Measurements from ENCODE around the gene DAPP1. TPM values are rescaled to one million over a fixed set of nuclear protein-coding genes. Genes with fewer than 3 reads are reported as not detected.

The DAPP1 gene
- total RNA-seq, 1 donor from 2014 or later: 0.74 TPM

GRCh38 chr4:99868126-99868596, 51.5 kb downstream of the DAPP1 start:
- no peaks in the 10 kb centered on the region for H3K27me3 ChIP-seq (ENCODE audit: low read depth)
- H3K9me3 ChIP-seq (replicated peaks): no peaks in the 10 kb centered on the region
- intact Hi-C loops (cut with micrococcal nuclease): no loop called here
- TF ChIP-seq, protein P1, sequence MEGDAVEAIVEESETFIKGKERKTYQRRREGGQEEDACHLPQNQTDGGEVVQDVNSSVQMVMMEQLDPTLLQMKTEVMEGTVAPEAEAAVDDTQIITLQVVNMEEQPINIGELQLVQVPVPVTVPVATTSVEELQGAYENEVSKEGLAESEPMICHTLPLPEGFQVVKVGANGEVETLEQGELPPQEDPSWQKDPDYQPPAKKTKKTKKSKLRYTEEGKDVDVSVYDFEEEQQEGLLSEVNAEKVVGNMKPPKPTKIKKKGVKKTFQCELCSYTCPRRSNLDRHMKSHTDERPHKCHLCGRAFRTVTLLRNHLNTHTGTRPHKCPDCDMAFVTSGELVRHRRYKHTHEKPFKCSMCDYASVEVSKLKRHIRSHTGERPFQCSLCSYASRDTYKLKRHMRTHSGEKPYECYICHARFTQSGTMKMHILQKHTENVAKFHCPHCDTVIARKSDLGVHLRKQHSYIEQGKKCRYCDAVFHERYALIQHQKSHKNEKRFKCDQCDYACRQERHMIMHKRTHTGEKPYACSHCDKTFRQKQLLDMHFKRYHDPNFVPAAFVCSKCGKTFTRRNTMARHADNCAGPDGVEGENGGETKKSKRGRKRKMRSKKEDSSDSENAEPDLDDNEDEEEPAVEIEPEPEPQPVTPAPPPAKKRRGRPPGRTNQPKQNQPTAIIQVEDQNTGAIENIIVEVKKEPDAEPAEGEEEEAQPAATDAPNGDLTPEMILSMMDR (IDR thresholded peaks at IDR 0.05; ENCODE audit: borderline replicate concordance): no peak
- no peak for DNase-seq
- no peak overlapping the region for H3K4me3 ChIP-seq
- no peaks in the 10 kb centered on the region for H3K4me1 ChIP-seq
- no peak overlapping the region for H3K27ac ChIP-seq (replicated peaks)
- no peaks in the 10 kb centered on the region for H3K36me3 ChIP-seq

DNA sequence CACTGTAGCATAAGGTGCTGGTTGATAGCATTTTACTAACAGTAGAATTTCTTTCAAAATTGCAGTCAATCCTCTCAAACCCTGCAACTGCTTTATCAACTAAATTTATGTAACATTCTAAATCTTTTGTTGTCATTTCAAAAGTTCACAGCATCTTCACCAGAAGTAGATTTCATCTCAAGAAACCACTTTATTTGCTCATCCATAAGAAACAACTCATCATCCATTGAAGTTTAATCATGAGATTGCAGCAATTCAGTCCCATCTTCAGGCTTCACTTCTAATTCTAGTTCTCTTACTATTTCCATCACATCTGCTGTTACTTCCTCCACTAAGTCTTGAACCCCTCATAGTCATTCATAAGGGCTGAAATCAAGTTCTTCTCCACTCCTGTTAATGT, 55.9 kb downstream of the DAPP1 start:
- no peak overlapping the region for H3K27ac ChIP-seq (replicated peaks)
- peaks cover under 1% of the 10 kb centered on the region for H3K36me3 ChIP-seq
- H3K9me3 ChIP-seq (replicated peaks): no peaks in the 10 kb centered on the region
- H3K4me1 ChIP-seq: peaks cover 3% of the 10 kb centered on the region
- H3K27me3 ChIP-seq (ENCODE audit: low read depth): no peaks in the 10 kb centered on the region
- no peak overlapping the region for H3K4me3 ChIP-seq
- TF ChIP-seq, protein P1 (IDR thresholded peaks at IDR 0.05; ENCODE audit: borderline replicate concordance): no peak
- DNase-seq: no peak
- intact Hi-C loops (cut with micrococcal nuclease): loop anchor here (10.0 kb wide), 1 partner anchor 318 kb away; no protein-coding TSS in a partner anchor

- no peaks in the 10 kb centered on the region for H3K27me3 ChIP-seq (ENCODE audit: low read depth)
- peaks cover 25% of the 10 kb centered on the region for H3K36me3 ChIP-seq
- H3K4me3 ChIP-seq: no peak overlapping the region
- H3K9me3 ChIP-seq (replicated peaks): no peaks in the 10 kb centered on the region
- no peak for DNase-seq
- TF ChIP-seq, protein P1 (IDR thresholded peaks at IDR 0.05; ENCODE audit: borderline replicate concordance): no peak
- intact Hi-C loops (cut with micrococcal nuclease): loop anchor here (10.0 kb wide), 1 partner anchor 320 kb away; no protein-coding TSS in a partner anchor
- H3K4me1 ChIP-seq: peaks cover 3% of the 10 kb centered on the region
- no peak overlapping the region for H3K27ac ChIP-seq (replicated peaks)
These were observed 58.4 kb downstream of the DAPP1 start for GRCh38 chr4:99875071-99875470.

- TF ChIP-seq, protein P1 (IDR thresholded peaks at IDR 0.05; ENCODE audit: borderline replicate concordance): no peak
- Histone ChIP-seq H3K27me3 (ENCODE audit: low read depth) (no peaks in the 10 kb centered on the region), H3K4me3 (no peak overlapping the region), H3K36me3 (peaks cover 44% of the 10 kb centered on the region), H3K9me3 (replicated peaks) (no peaks in the 10 kb centered on the region), H3K4me1 (peaks cover 3% of the 10 kb centered on the region), H3K27ac (replicated peaks) (no peak overlapping the region)
- intact Hi-C loops (cut with micrococcal nuclease): loop anchor here (10.0 kb wide), 1 partner anchor 322 kb away; no protein-coding TSS in a partner anchor
- no peak for DNase-seq
These were observed 60.3 kb downstream of the DAPP1 start for GRCh38 chr4:99876946-99877345.

GRCh38 chr4:99878604-99879003, 62.0 kb downstream of the DAPP1 start:
- peaks cover 57% of the 10 kb centered on the region for H3K36me3 ChIP-seq
- intact Hi-C loops (cut with micrococcal nuclease): loop anchor here (10.0 kb wide), 1 partner anchor 324 kb away; no protein-coding TSS in a partner anchor

More at GRCh38 chr4:99878604-99879003, 62.0 kb downstream of the DAPP1 start:
- no peak overlapping the region for H3K4me3 ChIP-seq
- no peaks in the 10 kb centered on the region for H3K9me3 ChIP-seq (replicated peaks)
- DNase-seq: no peak
- H3K4me1 ChIP-seq: peaks cover 3% of the 10 kb centered on the region
- TF ChIP-seq, protein P1 (IDR thresholded peaks at IDR 0.05; ENCODE audit: borderline replicate concordance): no peak
- no peak overlapping the region for H3K27ac ChIP-seq (replicated peaks)
- H3K27me3 ChIP-seq (ENCODE audit: low read depth): no peaks in the 10 kb centered on the region

Measured in left ventricle myocardium inferior (tissue), 1 donor.